ENCODE data around the gene QRICH2.
A peak's percentile ranks its signal among the peaks of the same experiment; 100 is the strongest.

Gene QRICH2

DNA sequence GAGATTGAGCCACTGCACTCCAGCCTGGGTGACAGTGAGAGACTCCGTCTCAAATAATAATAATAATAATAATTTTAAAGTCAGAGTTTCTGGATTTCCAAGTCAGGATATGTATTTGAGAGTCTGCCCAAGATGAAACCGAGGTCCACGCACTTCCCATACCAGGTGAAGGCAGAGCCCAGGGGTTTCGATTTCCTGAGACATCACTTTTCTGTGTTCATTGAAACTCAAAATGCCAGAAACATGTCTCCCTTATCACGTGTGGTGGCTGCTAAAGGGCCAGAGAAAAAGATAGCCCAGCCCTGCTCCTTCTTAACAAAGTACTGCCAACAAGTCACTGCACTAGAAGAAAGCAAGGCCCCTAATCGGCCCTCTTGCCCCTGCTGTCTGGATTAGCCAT is 57.9 kb downstream of the QRICH2 start:
- TF ChIP-seq TCF12 (IDR thresholded peaks at IDR 0.05; ENCODE audit: low read depth): no peak
- TF ChIP-seq YY1 (IDR thresholded peaks at IDR 0.05; ENCODE audit: low read depth): no peak
- no peak for TF ChIP-seq CEBPB (IDR thresholded peaks at IDR 0.05)
- TF ChIP-seq, protein P1, sequence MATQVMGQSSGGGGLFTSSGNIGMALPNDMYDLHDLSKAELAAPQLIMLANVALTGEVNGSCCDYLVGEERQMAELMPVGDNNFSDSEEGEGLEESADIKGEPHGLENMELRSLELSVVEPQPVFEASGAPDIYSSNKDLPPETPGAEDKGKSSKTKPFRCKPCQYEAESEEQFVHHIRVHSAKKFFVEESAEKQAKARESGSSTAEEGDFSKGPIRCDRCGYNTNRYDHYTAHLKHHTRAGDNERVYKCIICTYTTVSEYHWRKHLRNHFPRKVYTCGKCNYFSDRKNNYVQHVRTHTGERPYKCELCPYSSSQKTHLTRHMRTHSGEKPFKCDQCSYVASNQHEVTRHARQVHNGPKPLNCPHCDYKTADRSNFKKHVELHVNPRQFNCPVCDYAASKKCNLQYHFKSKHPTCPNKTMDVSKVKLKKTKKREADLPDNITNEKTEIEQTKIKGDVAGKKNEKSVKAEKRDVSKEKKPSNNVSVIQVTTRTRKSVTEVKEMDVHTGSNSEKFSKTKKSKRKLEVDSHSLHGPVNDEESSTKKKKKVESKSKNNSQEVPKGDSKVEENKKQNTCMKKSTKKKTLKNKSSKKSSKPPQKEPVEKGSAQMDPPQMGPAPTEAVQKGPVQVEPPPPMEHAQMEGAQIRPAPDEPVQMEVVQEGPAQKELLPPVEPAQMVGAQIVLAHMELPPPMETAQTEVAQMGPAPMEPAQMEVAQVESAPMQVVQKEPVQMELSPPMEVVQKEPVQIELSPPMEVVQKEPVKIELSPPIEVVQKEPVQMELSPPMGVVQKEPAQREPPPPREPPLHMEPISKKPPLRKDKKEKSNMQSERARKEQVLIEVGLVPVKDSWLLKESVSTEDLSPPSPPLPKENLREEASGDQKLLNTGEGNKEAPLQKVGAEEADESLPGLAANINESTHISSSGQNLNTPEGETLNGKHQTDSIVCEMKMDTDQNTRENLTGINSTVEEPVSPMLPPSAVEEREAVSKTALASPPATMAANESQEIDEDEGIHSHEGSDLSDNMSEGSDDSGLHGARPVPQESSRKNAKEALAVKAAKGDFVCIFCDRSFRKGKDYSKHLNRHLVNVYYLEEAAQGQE (IDR thresholded peaks at IDR 0.05; ENCODE audit: low read depth): no peak
- TF ChIP-seq MAX (IDR thresholded peaks at IDR 0.05): no peak
- TF ChIP-seq EGR1 (IDR thresholded peaks at IDR 0.05): no peak
- no peak for TF ChIP-seq RAD21 (IDR thresholded peaks at IDR 0.05; ENCODE audit: low read depth)
- TF ChIP-seq TAF1 (IDR thresholded peaks at IDR 0.05; ENCODE audit: low read depth): no peak
- TF ChIP-seq TEAD4 (IDR thresholded peaks at IDR 0.05): no peak
- TF ChIP-seq ZBTB7A (IDR thresholded peaks at IDR 0.05; ENCODE audit: low read depth): no peak
- TF ChIP-seq CREB1 (IDR thresholded peaks at IDR 0.05; ENCODE audit: low read depth): no peak
- TF ChIP-seq, protein P2, sequence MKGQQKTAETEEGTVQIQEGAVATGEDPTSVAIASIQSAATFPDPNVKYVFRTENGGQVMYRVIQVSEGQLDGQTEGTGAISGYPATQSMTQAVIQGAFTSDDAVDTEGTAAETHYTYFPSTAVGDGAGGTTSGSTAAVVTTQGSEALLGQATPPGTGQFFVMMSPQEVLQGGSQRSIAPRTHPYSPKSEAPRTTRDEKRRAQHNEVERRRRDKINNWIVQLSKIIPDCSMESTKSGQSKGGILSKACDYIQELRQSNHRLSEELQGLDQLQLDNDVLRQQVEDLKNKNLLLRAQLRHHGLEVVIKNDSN (IDR thresholded peaks at IDR 0.05): no peak
- TF ChIP-seq EP300 (IDR thresholded peaks at IDR 0.05; ENCODE audit: borderline replicate concordance): no peak
- no peak for TF ChIP-seq NFIC (IDR thresholded peaks at IDR 0.05)
- no peak for TF ChIP-seq FOXM1 (IDR thresholded peaks at IDR 0.05; ENCODE audit: borderline replicate concordance, low read depth)

- no peak for TF ChIP-seq CREB1 (IDR thresholded peaks at IDR 0.05; ENCODE audit: low read depth)
- peak; percentile 28; the same call in 1 of the 2 replicates for TF ChIP-seq RAD21 (IDR thresholded peaks at IDR 0.05; ENCODE audit: low read depth)
Observed at GRCh38 chr17:76248013-76248782, 59.9 kb downstream of the QRICH2 start.

GRCh38 chr17:76247304-76247703 is 60.8 kb downstream of the QRICH2 start:
- no peak for TF ChIP-seq EGR1 (IDR thresholded peaks at IDR 0.05)
- TF ChIP-seq FOXM1 (IDR thresholded peaks at IDR 0.05; ENCODE audit: borderline replicate concordance, low read depth): no peak

GRCh38 chr17:76246080-76247066 is 61.7 kb downstream of the QRICH2 start:
- TF ChIP-seq CREB1 (IDR thresholded peaks at IDR 0.05; ENCODE audit: low read depth) (no peak), EGR1 (IDR thresholded peaks at IDR 0.05) (no peak), CEBPB (IDR thresholded peaks at IDR 0.05) (no peak), NFIC (IDR thresholded peaks at IDR 0.05) (no peak), RAD21 (IDR thresholded peaks at IDR 0.05; ENCODE audit: low read depth) (no peak), TCF12 (IDR thresholded peaks at IDR 0.05; ENCODE audit: low read depth) (no peak), YY1 (IDR thresholded peaks at IDR 0.05; ENCODE audit: low read depth) (no peak), ZBTB7A (IDR thresholded peaks at IDR 0.05; ENCODE audit: low read depth) (no peak)
- TF ChIP-seq, protein P1 (IDR thresholded peaks at IDR 0.05; ENCODE audit: low read depth): no peak

DNA sequence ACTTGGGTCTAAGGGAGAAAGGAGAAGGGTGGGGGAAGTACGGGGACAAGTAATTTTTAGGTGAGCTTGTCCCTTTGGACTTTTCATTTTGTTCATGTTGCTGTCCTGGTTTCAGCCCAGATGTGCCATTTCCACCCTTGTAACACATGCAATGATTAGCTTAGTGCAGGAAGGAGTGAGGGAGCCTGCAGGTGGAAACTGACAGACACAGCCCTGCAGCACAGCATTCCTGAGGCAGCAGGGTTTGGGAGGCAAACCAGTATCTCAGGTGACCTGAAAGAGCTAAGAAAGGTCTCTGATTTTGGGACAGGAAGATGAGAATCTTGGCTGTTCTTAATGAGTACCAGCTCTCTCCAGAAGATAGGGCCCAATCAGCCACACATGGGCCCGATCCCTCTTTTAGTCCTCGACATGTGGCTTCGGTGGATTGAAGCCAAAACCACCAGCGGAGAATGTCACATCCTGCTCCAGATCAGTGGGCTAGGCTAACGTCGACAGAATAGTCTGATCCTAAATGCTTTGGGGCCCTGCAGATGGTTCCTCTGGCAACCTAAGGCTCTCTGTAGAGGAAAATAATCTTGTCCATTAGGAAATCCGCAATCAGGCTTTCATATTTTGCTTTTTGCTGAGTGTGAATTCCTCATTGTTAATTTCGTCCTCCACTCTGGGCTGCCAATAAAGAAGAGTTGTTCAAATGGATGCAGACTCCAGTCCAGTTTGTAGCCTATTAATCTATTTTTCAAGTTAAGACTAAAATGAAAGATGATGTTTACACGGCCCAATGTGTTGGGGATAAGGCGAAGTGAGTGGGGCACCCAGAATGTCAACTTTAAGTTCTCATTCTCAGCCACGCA is 64.0 kb downstream of the QRICH2 start:
- TF ChIP-seq NFIC (IDR thresholded peaks at IDR 0.05) (no peak), TEAD4 (IDR thresholded peaks at IDR 0.05) (no peak), TCF12 (IDR thresholded peaks at IDR 0.05; ENCODE audit: low read depth) (no peak), TAF1 (IDR thresholded peaks at IDR 0.05; ENCODE audit: low read depth) (no peak), CEBPB (IDR thresholded peaks at IDR 0.05) (no peak), YY1 (IDR thresholded peaks at IDR 0.05; ENCODE audit: low read depth) (no peak), RAD21 (IDR thresholded peaks at IDR 0.05; ENCODE audit: low read depth) (no peak), MAX (IDR thresholded peaks at IDR 0.05) (no peak), CREB1 (IDR thresholded peaks at IDR 0.05; ENCODE audit: low read depth) (no peak), FOXM1 (IDR thresholded peaks at IDR 0.05; ENCODE audit: borderline replicate concordance, low read depth) (no peak), ZBTB7A (IDR thresholded peaks at IDR 0.05; ENCODE audit: low read depth) (no peak), EP300 (IDR thresholded peaks at IDR 0.05; ENCODE audit: borderline replicate concordance) (no peak), EGR1 (IDR thresholded peaks at IDR 0.05) (no peak)
- TF ChIP-seq, protein P1 (IDR thresholded peaks at IDR 0.05; ENCODE audit: low read depth): no peak
- TF ChIP-seq, protein P2 (IDR thresholded peaks at IDR 0.05): no peak
